ENCODE data around the gene GCNT2.
"Not testable (repeated sequence)": the region's sequence is repeated elsewhere in the genome, so short reads cannot be mapped to it uniquely, and the experiment has no call there.

Gene GCNT2

GRCh38 chr6:10577112-10577511 lies 56.0 kb downstream of the GCNT2 start:
- H3K4me3 ChIP-seq (ENCODE audit: low read depth, low read length), result no peak overlapping the region
- H3K36me3 ChIP-seq (ENCODE audit: control insufficient read depth, insufficient read depth, low read length), result no peaks in the 10 kb centered on the region
- no peaks in the 10 kb centered on the region for H3K4me1 ChIP-seq
- TF ChIP-seq CTCF (IDR thresholded peaks at IDR 0.05), result no peak
- H3K9me3 ChIP-seq (ENCODE audit: control insufficient read depth, low read length), result no peaks in the 10 kb centered on the region
- H3K27me3 ChIP-seq (ENCODE audit: control insufficient read depth, insufficient read depth, low read length), result no peaks in the 10 kb centered on the region
- no peak overlapping the region for H2AFZ ChIP-seq
- H3K79me2 ChIP-seq, result no peaks in the 10 kb centered on the region
- no peak overlapping the region for H3K27ac ChIP-seq
- no peak overlapping the region for H3K4me2 ChIP-seq (ENCODE audit: low read length)
- H3K9ac ChIP-seq, result no peak overlapping the region

- no peaks in the 10 kb centered on the region for H3K36me3 ChIP-seq (ENCODE audit: control insufficient read depth, insufficient read depth, low read length)
- no peaks in the 10 kb centered on the region for H3K9me3 ChIP-seq (ENCODE audit: control insufficient read depth, low read length)
- H2AFZ ChIP-seq, result no peak overlapping the region
- H3K4me2 ChIP-seq (ENCODE audit: low read length), result no peak overlapping the region
- no peak overlapping the region for H3K27ac ChIP-seq
- H3K4me1 ChIP-seq, result peaks cover 10% of the 10 kb centered on the region
- no peak for TF ChIP-seq CTCF (IDR thresholded peaks at IDR 0.05)
- H3K9ac ChIP-seq, result no peak overlapping the region
- H3K27me3 ChIP-seq (ENCODE audit: control insufficient read depth, insufficient read depth, low read length), result no peaks in the 10 kb centered on the region
- no peak overlapping the region for H3K4me3 ChIP-seq (ENCODE audit: low read depth, low read length)
- no peaks in the 10 kb centered on the region for H3K79me2 ChIP-seq
Measured at GRCh38 chr6:10578723-10579122, 57.6 kb downstream of the GCNT2 start.

GRCh38 chr6:10579803-10580202 lies 58.7 kb downstream of the GCNT2 start:
- no peak overlapping the region for H3K27ac ChIP-seq

GRCh38 chr6:10580570-10580969 lies 59.4 kb downstream of the GCNT2 start:
- no peak for TF ChIP-seq CTCF (IDR thresholded peaks at IDR 0.05)

More at GRCh38 chr6:10579803-10580202, 58.7 kb downstream of the GCNT2 start:
- no peaks in the 10 kb centered on the region for H3K27me3 ChIP-seq (ENCODE audit: control insufficient read depth, insufficient read depth, low read length)
- no peak overlapping the region for H3K4me2 ChIP-seq (ENCODE audit: low read length)
- H3K9ac ChIP-seq, result no peak overlapping the region
- H2AFZ ChIP-seq, result no peak overlapping the region
- H3K4me1 ChIP-seq, result peaks cover 10% of the 10 kb centered on the region
- no peaks in the 10 kb centered on the region for H3K79me2 ChIP-seq
- no peaks in the 10 kb centered on the region for H3K36me3 ChIP-seq (ENCODE audit: control insufficient read depth, insufficient read depth, low read length)
- no peak overlapping the region for H3K4me3 ChIP-seq (ENCODE audit: low read depth, low read length)
- TF ChIP-seq CTCF (IDR thresholded peaks at IDR 0.05), result no peak
- no peaks in the 10 kb centered on the region for H3K9me3 ChIP-seq (ENCODE audit: control insufficient read depth, low read length)

GRCh38 chr6:10581402-10581801 lies 60.3 kb downstream of the GCNT2 start:
- not testable (repeated sequence) for H3K27me3 ChIP-seq (ENCODE audit: control insufficient read depth, insufficient read depth, low read length); H2AFZ ChIP-seq; H3K4me3 ChIP-seq (ENCODE audit: low read depth, low read length); H3K9ac ChIP-seq; H3K27ac ChIP-seq; H3K79me2 ChIP-seq; H3K4me1 ChIP-seq; H3K36me3 ChIP-seq (ENCODE audit: control insufficient read depth, insufficient read depth, low read length); H3K4me2 ChIP-seq (ENCODE audit: low read length); H3K9me3 ChIP-seq (ENCODE audit: control insufficient read depth, low read length)

More at GRCh38 chr6:10580570-10580969, 59.4 kb downstream of the GCNT2 start:
- Histone ChIP-seq H2AFZ (no peak overlapping the region), H3K79me2 (no peaks in the 10 kb centered on the region), H3K36me3 (ENCODE audit: control insufficient read depth, insufficient read depth, low read length) (no peaks in the 10 kb centered on the region), H3K9me3 (ENCODE audit: control insufficient read depth, low read length) (no peaks in the 10 kb centered on the region), H3K27ac (no peak overlapping the region), H3K9ac (no peak overlapping the region), H3K27me3 (ENCODE audit: control insufficient read depth, insufficient read depth, low read length) (no peaks in the 10 kb centered on the region), H3K4me1 (peaks cover 10% of the 10 kb centered on the region), H3K4me2 (ENCODE audit: low read length) (no peak overlapping the region), H3K4me3 (ENCODE audit: low read depth, low read length) (no peak overlapping the region)

All from parathyroid adenoma (tissue), 2 donors.